Liver (tissue), 9 donors: ENCODE measurements around the gene CKMT2. TPM values are rescaled to one million over a fixed set of nuclear protein-coding genes. Genes with fewer than 3 reads are reported as not detected.

ENCODE experiments used
- DNase-seq: peaks from one replicate; pipeline ENCODE4 v3.0.0-alpha.2; 2017; ENCODE audit warnings: low spot score
- H3K27ac ChIP-seq, 2 donors: one replicate each; pipeline ENCODE4 v1.7.0; 2013; ENCODE audit warnings: inconsistent platforms in 2 of 2, low read length in 2 of 2, control low read depth in 1 of 2, low read depth in 1 of 2, mild to moderate bottlenecking in 1 of 2
- H3K27me3 ChIP-seq, 4 donors: one replicate each; pipeline versions ENCODE4 v1.6.1 to v1.7.0; 2013; ENCODE audit warnings: low read length in 3 of 4, inconsistent platforms in 1 of 4, mild to moderate bottlenecking in 1 of 4, moderate library complexity in 1 of 4; ENCODE audit not compliant: control insufficient read depth in 4 of 4, insufficient read depth in 4 of 4
- H3K36me3 ChIP-seq, 4 donors: one replicate each; pipeline versions ENCODE4 v1.6.1 to v1.7.0; 2013; ENCODE audit warnings: low read length in 3 of 4, mild to moderate bottlenecking in 3 of 4, low read depth in 1 of 4, moderate library complexity in 1 of 4; ENCODE audit not compliant: control insufficient read depth in 4 of 4, insufficient read depth in 3 of 4
- H3K4me1 ChIP-seq, 4 donors: one replicate each; pipeline versions ENCODE4 v1.6.1 to v1.7.0; 2013; ENCODE audit warnings: low read length in 3 of 4, mild to moderate bottlenecking in 3 of 4, moderate library complexity in 1 of 4; ENCODE audit not compliant: control insufficient read depth in 4 of 4, insufficient read depth in 4 of 4
- H3K4me3 ChIP-seq, 3 donors: one replicate each; pipeline versions ENCODE4 v1.6.1 to v1.7.0; 2013; ENCODE audit warnings: low read length in 3 of 3, control low read depth in 1 of 3, low read depth in 1 of 3, mild to moderate bottlenecking in 1 of 3
- H3K9ac ChIP-seq, 2 donors: one replicate each; pipeline ENCODE4 v1.7.0; 2013; ENCODE audit warnings: low read length in 2 of 2, mild to moderate bottlenecking in 2 of 2, moderate library complexity in 2 of 2, control low read depth in 1 of 2, low read depth in 1 of 2
- H3K9me3 ChIP-seq, 4 donors: one replicate each; pipeline versions ENCODE4 v1.6.1 to v1.7.0; 2013; ENCODE audit warnings: low read length in 3 of 4; ENCODE audit not compliant: control insufficient read depth in 4 of 4
- CTCF ChIP-seq: fragments of 150-350 bp; IDR thresholded peaks from 2 replicates; pipeline ENCODE4 v1.5.1; 2017; ENCODE audit warnings: improper control_type of control experiment, low read depth, low read length; ENCODE audit not compliant: missing input control
- EGR1 ChIP-seq, 2 donors: IDR thresholded peaks; 2 replicates each; pipeline ENCODE4 v1.6.1; 2016 to 2018; ENCODE audit warnings: antibody characterized with exemption in 2 of 2, low read depth in 2 of 2
- FOXA2 ChIP-seq: IDR thresholded peaks from 2 replicates; pipeline ENCODE4 v1.6.1; 2016; ENCODE audit warnings: antibody characterized with exemption
- GABPA ChIP-seq, 2 donors: IDR thresholded peaks in 1 of 2; conservative IDR thresholded peaks in 1 of 2; 2 replicates each; pipeline ENCODE4 v1.6.1; 2016; ENCODE audit warnings: antibody characterized with exemption in 2 of 2, mild to moderate bottlenecking in 1 of 2, moderate library complexity in 1 of 2
- HNF4A ChIP-seq, 2 donors: conservative IDR thresholded peaks; 2 replicates each; pipeline ENCODE4 v1.6.1; 2016; ENCODE audit warnings: antibody characterized with exemption in 2 of 2, mild to moderate bottlenecking in 2 of 2
- HNF4G ChIP-seq: IDR thresholded peaks from 2 replicates; pipeline ENCODE4 v1.6.1; 2016; ENCODE audit warnings: antibody characterized with exemption
- JUND ChIP-seq, 2 donors: IDR thresholded peaks; 2 replicates each; pipeline ENCODE4 v1.6.1; 2016; ENCODE audit warnings: antibody characterized with exemption in 2 of 2
- NR2F2 ChIP-seq: IDR thresholded peaks from 2 replicates; pipeline ENCODE4 v1.6.1; 2016; ENCODE audit warnings: antibody characterized with exemption
- RAD21 ChIP-seq, 2 donors: IDR thresholded peaks; 2 replicates each; pipeline ENCODE4 v1.6.1; 2016; ENCODE audit warnings: antibody characterized with exemption in 2 of 2, mild to moderate bottlenecking in 2 of 2
- REST ChIP-seq: IDR thresholded peaks from 2 replicates; pipeline ENCODE4 v1.6.1; 2016; ENCODE audit warnings: antibody characterized with exemption, mild to moderate bottlenecking
- SP1 ChIP-seq: IDR thresholded peaks from 2 replicates; pipeline ENCODE4 v1.6.1; 2018; ENCODE audit warnings: antibody characterized with exemption, mild to moderate bottlenecking
- YY1 ChIP-seq: IDR thresholded peaks from 2 replicates; pipeline ENCODE4 v1.6.1; 2016; ENCODE audit warnings: antibody characterized with exemption, mild to moderate bottlenecking
- ZBTB33 ChIP-seq: IDR thresholded peaks from 2 replicates; pipeline ENCODE4 v1.6.1; 2016; ENCODE audit warnings: antibody characterized with exemption
- WGBS: extraction: QIAGEN DNeasy Blood & Tissue Kit; methylation state at CpG from one replicate; pipeline ENCODE4 v1.1.7; 2013; 5-methylcytosine and 5-hydroxymethylcytosine counted together
- polyA plus RNA-seq, 2 donors: library from polyadenylated mRNA; stranded (reverse) in 1 of 2; unstranded in 1 of 2; fragments of 200-250 nt in 1 of 2; fragments of >200 nt in 1 of 2; fragmentation: Nextera tagmentation in 1 of 2; extraction: Ambion mirVana in 1 of 2; gene quantifications; one replicate each; pipeline versions ENCODE4 v1.2.1 to v1.2.3, GENCODE V29; 2013 to 2015
- total RNA-seq, 2 donors: library from RNA; depleted of rRNA; stranded (reverse); fragments of >200 nt; gene quantifications; one replicate each; pipeline ENCODE4 v1.2.3, GENCODE V29; 2014
- donor health status: healthy.
- donor health status: healthy.
- donor health status: healthy.
- donor health status: healthy.
- donor health status: healthy.

CKMT2 gene
- total and polyA plus RNA-seq, 4 donors: 0.20 to 2.6 (median 0.82) TPM

GRCh38 chr5:81234801-81235200 is 1.7 kb downstream of the CKMT2 start:
- Histone ChIP-seq H3K9me3 (no peaks in the 10 kb centered on the region), H3K36me3 (no peaks in the 10 kb centered on the region), H3K4me3 (no peak overlapping the region), H3K27ac (no peak overlapping the region), H3K4me1 (peaks cover 0 to 8% (median 3%) of the 10 kb centered on the region in 4 donors), H3K27me3 (no peaks in the 10 kb centered on the region), H3K9ac (no peak overlapping the region)
- TF ChIP-seq SP1: no peak
- TF ChIP-seq CTCF: no peak
- TF ChIP-seq EGR1 (IDR thresholded peaks at IDR 0.05; ENCODE audit: low read depth in 2 of 2): no peak
- TF ChIP-seq ZBTB33: no peak
- WGBS: 93% methylated on average over 3 of the region's 3 CpGs
- DNase-seq: no peak

- Histone ChIP-seq H3K27me3 (no peaks in the 10 kb centered on the region), H3K36me3 (no peaks in the 10 kb centered on the region), H3K4me3 (no peak overlapping the region), H3K27ac (no peak overlapping the region), H3K4me1 (peaks cover 0 to 8% (median 3%) of the 10 kb centered on the region in 4 donors), H3K9ac (no peak overlapping the region), H3K9me3 (no peaks in the 10 kb centered on the region)
- WGBS: 66% methylated on average over 10 of the region's 10 CpGs
- no peak for DNase-seq
- no peak for TF ChIP-seq HNF4G
These were observed 2.4 kb downstream of the CKMT2 start for GRCh38 chr5:81235287-81236072.

GRCh38 chr5:81238460-81238859 is 5.3 kb downstream of the CKMT2 start:
- H3K4me1 ChIP-seq: peaks cover 0 to 5% (median 2%) of the 10 kb centered on the region in 4 donors
- H3K27ac ChIP-seq: no peak overlapping the region
- no peaks in the 10 kb centered on the region for H3K27me3 ChIP-seq
- no peaks in the 10 kb centered on the region for H3K36me3 ChIP-seq
- no peak overlapping the region for H3K4me3 ChIP-seq
- 93% methylated on average over 4 of the region's 4 CpGs for WGBS
- no peaks in the 10 kb centered on the region for H3K9me3 ChIP-seq
- TF ChIP-seq EGR1 (IDR thresholded peaks at IDR 0.05; ENCODE audit: low read depth in 2 of 2) (no peak), HNF4G (no peak), SP1 (no peak), REST (no peak), ZBTB33 (no peak), JUND (IDR thresholded peaks at IDR 0.05) (no peak), HNF4A (conservative IDR thresholded peaks at IDR 0.05) (no peak), NR2F2 (no peak), GABPA (IDR thresholded peaks at IDR 0.05 in 1 of 2, conservative IDR thresholded peaks at IDR 0.05 in 1 of 2) (no peak), YY1 (no peak), RAD21 (IDR thresholded peaks at IDR 0.05) (no peak), FOXA2 (no peak)
- H3K9ac ChIP-seq: no peak overlapping the region
- no peak for DNase-seq
